SJCRH30 (cell line): ENCODE results near the gene SURF1. TPM values are rescaled to one million over a fixed set of nuclear protein-coding genes. Genes with fewer than 3 reads are reported as not detected.

Experiments used
- DNase-seq, 2 experiments: peaks; one replicate each; pipeline ENCODE4 v3.0.0-alpha.2; 2015 to 2020
- H3K27ac ChIP-seq: fragments of 250-450 bp; sonication (Bioruptor Pico); 2 replicates; pipeline ENCODE4 v1.5.1; 2020; ENCODE audit warnings: mild to moderate bottlenecking, moderate library complexity
- H3K27me3 ChIP-seq: fragments of 250-450 bp; sonication (Bioruptor Pico); 2 replicates; pipeline ENCODE4 v1.5.1; 2020; ENCODE audit warnings: mild to moderate bottlenecking, moderate library complexity
- H3K36me3 ChIP-seq: fragments of 250-450 bp; sonication (Bioruptor Pico); 2 replicates; pipeline ENCODE4 v1.5.1; 2020; ENCODE audit warnings: mild to moderate bottlenecking, moderate library complexity
- H3K4me1 ChIP-seq: fragments of 250-450 bp; sonication (Bioruptor Pico); 2 replicates; pipeline ENCODE4 v1.5.1; 2020; ENCODE audit warnings: mild to moderate bottlenecking, moderate library complexity
- H3K4me3 ChIP-seq: fragments of 250-450 bp; sonication (Bioruptor Pico); 2 replicates; pipeline ENCODE4 v1.5.1; 2020; ENCODE audit warnings: mild to moderate bottlenecking, moderate library complexity
- H3K9me3 ChIP-seq: fragments of 250-450 bp; sonication (Bioruptor Pico); replicated peaks from 2 replicates; pipeline ENCODE4 v1.5.1; 2020; ENCODE audit warnings: mild to moderate bottlenecking, moderate library complexity
- total RNA-seq: library from RNA; depleted of rRNA; stranded (reverse); fragments of >200 nt; shearing (Covaris generic); gene quantifications from 2 replicates; pipeline ENCODE4 v1.2.3, GENCODE V29; 2014

Gene SURF1
- total RNA-seq, 1 experiment from 2014 or later = 19.3 TPM

DNA sequence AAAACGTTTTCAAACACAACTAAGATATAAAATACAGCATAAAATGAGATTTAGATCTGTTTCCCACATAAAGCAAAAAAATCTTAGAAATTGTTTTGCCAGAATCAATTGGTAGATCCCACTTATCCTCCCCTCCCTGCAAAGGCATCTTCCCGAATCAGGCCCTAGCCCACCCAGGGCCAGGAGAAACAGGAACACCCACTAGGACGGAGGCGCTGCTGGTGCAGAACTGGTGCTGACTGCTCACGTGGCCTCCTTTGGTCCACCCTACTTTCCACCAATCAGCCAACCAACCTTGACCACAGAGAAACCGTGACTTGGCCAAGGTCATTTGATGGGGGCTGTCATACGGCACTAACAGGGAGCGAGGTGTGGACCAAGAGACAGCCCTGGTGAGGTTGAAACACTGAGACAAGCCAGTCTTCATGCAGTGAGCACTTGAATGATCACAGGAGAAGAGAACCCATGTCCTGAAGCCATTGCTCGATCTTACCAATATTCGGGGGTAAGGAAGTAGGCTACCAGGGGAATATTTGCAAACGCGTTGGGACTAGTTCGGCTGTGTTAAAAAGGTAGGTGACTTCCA is 5.3 kb upstream of the SURF1 start:
- Histone ChIP-seq H3K27me3 (no peaks in the 10 kb centered on the region), H3K27ac (no peak overlapping the region; the same call in 1 of the 2 replicates), H3K9me3 (no peaks in the 10 kb centered on the region), H3K36me3 (peaks cover 52% of the 10 kb centered on the region), H3K4me1 (peaks cover 28% of the 10 kb centered on the region), H3K4me3 (no peak overlapping the region)
- no peak for DNase-seq

DNA sequence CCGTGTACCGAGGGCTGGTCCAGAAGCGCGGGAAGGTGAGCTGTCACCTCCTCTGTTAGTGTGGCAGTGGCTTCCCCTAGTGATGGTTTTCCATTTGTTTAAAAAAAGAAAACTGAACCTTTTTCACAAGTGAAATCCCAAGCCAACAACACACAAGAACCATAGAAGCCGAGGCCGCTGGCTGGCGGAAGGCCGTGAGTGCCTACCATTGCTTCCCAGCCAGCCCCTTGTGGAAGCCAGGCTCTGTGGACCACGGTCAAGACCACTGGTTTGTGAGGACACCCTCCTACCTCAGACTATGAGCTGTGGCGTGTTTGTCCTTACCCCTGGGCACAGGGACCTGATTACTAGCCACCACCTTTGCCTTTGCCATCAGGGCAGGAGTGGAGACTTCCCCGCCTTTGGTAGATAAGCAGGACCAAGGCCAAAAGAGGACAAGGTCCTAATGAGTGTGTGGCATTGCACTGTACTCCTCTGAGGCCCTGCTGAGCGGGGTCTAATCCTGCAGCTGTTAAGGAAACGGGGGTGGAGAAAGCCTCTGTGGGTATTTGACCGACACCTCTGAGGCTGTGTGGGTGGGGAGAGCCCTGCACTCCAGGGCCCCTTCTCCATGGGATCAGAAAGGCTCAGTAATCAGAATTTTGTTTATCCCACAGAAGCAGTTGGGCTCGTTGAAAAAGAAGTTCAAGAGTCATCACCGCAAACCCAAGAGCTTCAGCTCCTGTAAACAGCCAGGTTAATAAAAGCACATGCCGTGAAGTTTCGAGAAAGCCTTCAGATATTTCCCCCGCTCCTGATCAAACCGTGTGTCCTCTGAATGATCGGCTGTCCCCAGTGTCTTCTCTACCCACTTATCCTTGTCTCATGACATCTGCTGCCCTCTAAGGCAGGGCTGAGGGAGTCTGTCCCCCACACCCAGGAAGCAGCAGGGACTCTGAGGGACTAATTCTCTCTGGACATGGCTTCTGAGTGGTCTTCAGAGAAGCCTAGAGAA is 4.4 kb upstream of the SURF1 start:
- Histone ChIP-seq H3K4me1 (peaks cover 28% of the 10 kb centered on the region), H3K36me3 (peaks cover 43% of the 10 kb centered on the region), H3K4me3 (no peak overlapping the region), H3K9me3 (no peaks in the 10 kb centered on the region), H3K27me3 (no peaks in the 10 kb centered on the region), H3K27ac (peak overlapping the region; percentile 36; the same call in 1 of the 2 replicates)
- peak; percentile 91 to 95 for DNase-seq

DNA sequence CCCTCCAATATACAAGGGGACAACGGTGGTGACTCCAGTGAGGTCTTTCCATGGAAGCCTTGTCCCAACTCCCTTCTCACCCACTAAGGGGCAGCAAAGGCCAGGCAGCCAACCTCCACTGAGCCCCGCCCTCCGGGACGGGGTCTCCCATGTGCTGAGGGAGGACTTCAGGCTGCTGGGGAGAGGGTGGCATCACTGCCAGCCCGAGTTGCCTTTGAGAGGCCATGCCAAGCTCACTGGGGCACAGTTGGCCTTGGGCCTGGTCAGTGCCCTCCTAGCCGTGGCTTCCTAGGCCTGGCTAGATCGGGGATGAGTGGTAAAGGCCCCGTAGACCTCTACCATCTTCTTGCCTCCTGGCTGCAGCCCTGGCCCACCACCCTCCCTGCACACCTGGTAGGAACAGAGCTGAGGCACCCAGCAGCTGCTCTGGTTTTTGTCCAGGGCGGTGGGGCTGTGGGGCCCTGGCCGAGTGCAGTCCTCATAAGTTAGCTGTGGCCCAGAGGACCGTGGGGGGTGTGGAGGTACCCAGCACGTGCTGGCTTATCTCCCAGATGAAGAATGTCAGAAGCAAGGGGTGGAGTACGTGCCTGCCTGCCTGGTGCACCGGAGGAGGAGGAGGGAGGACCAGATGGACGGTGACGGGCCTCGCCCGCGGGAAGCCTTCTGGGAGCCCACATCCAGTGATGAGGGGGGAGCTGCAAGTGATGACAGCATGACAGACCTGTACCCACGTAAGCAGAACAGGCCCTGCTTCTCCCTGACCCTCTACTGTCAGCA is 3.3 kb upstream of the SURF1 start:
- Histone ChIP-seq H3K27ac (peak overlapping the region; percentile 36; the same call in 1 of the 2 replicates), H3K4me1 (peaks cover 28% of the 10 kb centered on the region), H3K4me3 (no peak overlapping the region), H3K9me3 (no peaks in the 10 kb centered on the region), H3K36me3 (peaks cover 35% of the 10 kb centered on the region), H3K27me3 (no peaks in the 10 kb centered on the region)
- DNase-seq = peak; percentile 50 to 58

DNA sequence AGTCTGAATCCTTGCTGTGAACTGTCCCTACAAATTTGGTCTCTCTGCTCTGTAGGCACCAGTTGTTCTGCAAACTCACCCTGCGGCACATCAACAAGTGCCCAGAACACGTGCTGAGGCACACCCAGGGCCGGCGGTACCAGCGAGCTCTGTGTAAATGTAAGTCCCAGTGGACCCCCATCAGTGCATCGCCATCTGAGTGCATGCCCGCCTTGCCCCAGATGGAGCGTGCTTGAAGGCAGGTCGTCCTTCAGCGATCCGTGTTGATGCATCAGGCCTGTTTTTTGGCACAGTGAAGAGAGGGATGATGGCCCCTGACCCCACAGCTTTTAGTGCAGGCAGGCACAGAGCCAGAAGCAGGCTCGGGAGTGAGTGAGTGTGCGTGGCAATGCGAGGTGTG is 1.4 kb upstream of the SURF1 start:
- Histone ChIP-seq H3K4me1 (peaks cover 28% of the 10 kb centered on the region), H3K4me3 (no peak overlapping the region), H3K36me3 (peaks cover 25% of the 10 kb centered on the region), H3K9me3 (no peaks in the 10 kb centered on the region), H3K27me3 (no peaks in the 10 kb centered on the region), H3K27ac (no peak overlapping the region)
- no peak for DNase-seq

DNA sequence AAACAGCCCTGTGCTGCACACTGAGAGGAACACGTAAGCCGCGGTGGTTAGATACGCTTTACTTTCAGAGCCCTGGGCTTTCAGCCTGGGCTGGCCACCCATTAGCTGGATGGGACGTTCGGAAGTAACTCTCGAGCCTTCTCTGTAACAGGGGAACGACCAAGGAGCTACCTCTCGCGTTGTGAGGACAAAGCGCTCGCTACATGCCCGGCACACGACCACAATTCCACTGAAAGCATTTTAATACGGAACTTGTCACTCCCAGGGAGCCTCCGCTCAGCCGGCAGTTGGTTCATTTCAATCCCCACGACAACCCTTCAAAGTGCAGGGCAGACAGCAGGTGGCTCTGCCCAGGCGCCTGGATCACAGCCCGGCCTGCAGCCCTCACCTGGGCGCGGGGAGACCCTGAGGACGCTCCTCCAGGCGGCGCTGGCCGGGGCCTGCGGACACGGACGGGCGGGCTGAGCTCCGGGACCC is 368 bp downstream of the SURF1 start:
- Histone ChIP-seq H3K36me3 (peaks cover 31% of the 10 kb centered on the region), H3K27ac (peak overlapping the region; percentile 31; the same call in 1 of the 2 replicates), H3K27me3 (no peaks in the 10 kb centered on the region), H3K4me1 (peaks cover 16% of the 10 kb centered on the region), H3K9me3 (no peaks in the 10 kb centered on the region), H3K4me3 (peak overlapping the region; percentile 73)
- peak in 1 of 2 experiments; percentile 45 for DNase-seq

DNA sequence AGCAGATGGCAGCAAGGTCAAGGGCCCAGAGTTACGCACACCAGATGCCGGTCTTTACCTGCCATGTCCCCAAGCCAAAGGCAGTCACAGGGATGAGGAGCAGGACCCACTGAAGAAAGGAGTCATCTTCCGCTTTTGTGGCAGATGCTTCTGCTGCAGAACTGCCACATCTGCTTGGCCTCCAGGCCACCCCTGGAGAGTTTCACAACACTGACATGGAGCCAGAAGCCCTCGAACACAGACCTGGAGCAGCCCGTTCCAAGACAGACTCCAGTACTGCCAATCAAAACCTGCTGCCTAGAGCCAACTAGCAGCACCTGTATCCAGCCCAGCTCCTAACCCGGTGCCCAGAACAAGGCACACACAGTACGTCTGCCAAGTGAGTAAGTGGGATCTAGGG is 1.5 kb downstream of the SURF1 start:
- Histone ChIP-seq H3K9me3 (no peaks in the 10 kb centered on the region), H3K27me3 (no peaks in the 10 kb centered on the region), H3K4me3 (no peak overlapping the region), H3K27ac (no peak overlapping the region), H3K36me3 (peaks cover 35% of the 10 kb centered on the region), H3K4me1 (peaks cover 6% of the 10 kb centered on the region)
- no peak for DNase-seq

DNA sequence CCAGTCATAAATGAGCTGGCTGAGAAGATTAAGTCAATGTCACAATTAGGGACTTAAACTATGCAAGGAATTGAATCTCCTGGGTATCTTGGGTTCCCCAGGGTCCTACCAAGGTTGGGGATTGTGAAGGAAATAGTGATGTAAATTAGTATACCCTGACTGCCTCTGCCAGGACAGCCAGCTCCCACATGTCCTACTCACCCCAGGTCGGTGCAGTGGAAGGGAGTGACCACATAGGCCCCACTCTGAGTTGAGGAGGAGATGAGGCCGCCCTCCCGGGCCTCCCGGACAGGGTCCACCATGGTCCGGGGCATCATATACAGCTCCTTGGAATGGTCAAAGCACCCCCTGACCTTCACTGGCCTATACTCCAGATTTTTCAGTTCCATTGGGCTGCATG is 2.7 kb downstream of the SURF1 start:
- Histone ChIP-seq H3K4me3 (no peak overlapping the region), H3K27me3 (no peaks in the 10 kb centered on the region), H3K36me3 (peaks cover 46% of the 10 kb centered on the region), H3K27ac (no peak overlapping the region), H3K9me3 (no peaks in the 10 kb centered on the region), H3K4me1 (peaks cover 6% of the 10 kb centered on the region; the same call in 1 of the 2 replicates)
- DNase-seq = no peak

DNA sequence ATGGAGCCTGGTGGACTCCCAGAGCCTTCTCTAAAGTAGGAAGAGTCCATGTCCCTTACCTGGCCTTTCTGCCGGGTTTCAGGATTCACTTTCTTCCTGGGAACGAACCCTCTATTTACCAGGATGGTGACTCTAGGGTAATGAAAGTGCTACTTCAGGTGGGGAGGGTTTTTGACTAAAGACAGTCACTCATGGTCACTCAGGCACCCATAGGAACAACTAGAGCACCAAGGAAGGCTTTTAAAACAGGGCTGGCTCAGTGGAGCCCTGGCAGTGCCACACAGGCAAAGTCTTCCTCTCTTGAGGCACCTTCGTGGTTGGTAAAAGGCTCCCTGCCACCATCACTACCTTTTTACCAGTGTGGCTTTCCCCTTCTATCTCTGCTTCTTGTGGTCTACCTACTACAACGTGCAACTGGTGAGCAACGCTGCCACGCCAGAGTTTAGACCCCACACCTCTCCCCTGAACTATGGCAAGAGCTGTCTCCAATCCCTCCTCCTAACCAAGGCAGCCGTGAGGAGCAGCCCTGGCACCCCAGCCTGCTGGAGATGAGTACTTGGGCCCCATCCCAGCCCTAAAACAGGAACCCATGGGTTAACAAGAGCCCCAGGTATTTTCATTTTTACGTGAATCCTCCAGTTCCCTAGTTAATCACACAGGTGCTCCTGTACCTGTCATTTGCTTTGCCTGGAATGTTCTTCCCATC is 3.5 kb downstream of the SURF1 start:
- Histone ChIP-seq H3K27me3 (no peaks in the 10 kb centered on the region), H3K27ac (no peak overlapping the region), H3K4me1 (peaks cover 6% of the 10 kb centered on the region; the same call in 1 of the 2 replicates), H3K36me3 (peaks cover 50% of the 10 kb centered on the region), H3K4me3 (no peak overlapping the region), H3K9me3 (no peaks in the 10 kb centered on the region)
- no peak for DNase-seq

DNA sequence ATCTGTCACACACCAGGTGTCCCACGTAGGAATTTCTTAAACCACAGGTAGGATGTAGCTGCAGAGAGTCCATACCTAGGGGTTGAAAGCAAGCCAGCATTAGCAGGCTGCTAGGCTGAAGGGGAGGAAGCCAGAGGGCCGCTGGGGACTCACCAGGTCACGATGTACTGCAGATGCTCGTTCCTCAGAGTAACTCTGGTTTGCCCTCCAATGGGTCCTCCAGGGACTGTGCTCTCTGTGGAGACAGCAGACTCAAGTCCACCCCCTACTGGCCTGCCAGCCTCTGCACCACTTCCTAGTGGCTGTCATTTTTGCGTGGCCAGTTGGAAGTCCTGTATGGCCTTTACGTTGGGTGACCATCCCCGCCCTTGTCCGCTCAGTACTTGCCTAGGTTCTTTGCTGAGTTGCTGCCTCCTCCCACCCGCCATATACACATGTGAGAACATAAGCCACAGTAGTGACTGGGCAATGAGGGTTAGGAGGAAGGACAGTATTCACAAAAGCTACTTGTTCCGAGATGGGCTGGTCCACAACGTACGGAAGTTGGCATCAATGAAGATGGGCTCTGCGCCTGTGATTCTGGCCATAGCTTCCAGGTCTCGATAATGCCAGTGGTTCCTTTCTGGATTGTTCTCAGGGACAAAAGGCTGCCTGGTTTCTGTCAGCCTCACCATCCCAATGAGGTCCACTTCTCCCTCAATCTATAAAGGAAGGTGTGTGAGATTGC is 4.2 kb downstream of the SURF1 start:
- H3K9me3 ChIP-seq = no peaks in the 10 kb centered on the region
- DNase-seq = peak; percentile 74 to 77
- H3K36me3 ChIP-seq = peaks cover 50% of the 10 kb centered on the region
- peaks cover 6% of the 10 kb centered on the region; the same call in 1 of the 2 replicates for H3K4me1 ChIP-seq
- no peak overlapping the region for H3K27ac ChIP-seq
- H3K4me3 ChIP-seq = no peak overlapping the region
- no peaks in the 10 kb centered on the region for H3K27me3 ChIP-seq

DNA sequence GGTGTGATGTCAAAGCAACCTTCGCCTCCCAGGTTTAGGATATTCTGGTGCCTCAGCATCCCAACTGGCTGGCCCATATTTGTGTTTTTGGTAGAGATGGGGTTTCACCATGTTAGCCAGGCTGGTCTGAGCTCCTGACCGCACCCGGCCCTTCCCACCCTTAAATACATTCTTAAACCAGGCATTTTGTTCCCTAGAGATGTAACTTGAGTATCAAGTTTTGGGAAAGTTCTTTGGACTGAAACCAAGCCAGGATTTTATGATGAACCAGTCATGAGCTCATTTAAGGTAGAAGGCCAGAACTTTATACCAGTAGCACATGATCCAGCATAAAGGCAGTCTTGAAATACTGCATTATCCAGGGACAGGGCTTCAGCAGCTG is 4.8 kb downstream of the SURF1 start:
- Histone ChIP-seq H3K9me3 (no peaks in the 10 kb centered on the region), H3K4me1 (peaks cover 7% of the 10 kb centered on the region; the same call in 1 of the 2 replicates), H3K27me3 (no peaks in the 10 kb centered on the region), H3K4me3 (no peak overlapping the region), H3K27ac (no peak overlapping the region), H3K36me3 (peaks cover 50% of the 10 kb centered on the region)
- no peak for DNase-seq

DNA sequence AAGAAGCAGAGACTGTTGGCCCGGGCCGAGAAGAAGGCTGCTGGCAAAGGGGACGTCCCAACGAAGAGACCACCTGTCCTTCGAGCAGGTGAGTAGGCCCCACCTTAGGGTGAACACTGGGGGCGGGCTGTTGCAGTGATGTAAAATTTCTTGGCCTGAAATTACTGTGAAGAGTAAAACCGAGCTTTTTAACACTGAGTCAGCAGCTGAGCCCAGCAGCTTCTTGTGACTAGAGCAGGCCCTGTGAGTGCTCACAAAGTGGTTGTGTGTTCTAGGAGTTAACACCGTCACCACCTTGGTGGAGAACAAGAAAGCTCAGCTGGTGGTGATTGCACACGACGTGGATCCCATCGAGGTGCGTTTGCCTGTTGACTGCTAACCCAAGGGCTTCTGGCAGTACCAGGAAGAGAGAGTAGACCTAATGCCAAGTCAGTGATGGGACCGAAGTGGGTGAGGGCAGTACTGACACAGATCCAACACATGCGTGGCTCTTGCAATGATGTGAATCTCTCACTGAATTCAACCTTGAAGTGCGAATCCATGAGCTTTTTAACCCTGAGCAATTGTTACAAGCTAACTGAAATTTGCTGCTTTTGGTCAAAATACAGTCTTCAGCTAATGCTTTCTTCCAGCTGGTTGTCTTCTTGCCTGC is 6.2 kb downstream of the SURF1 start:
- Histone ChIP-seq H3K36me3 (peaks cover 59% of the 10 kb centered on the region), H3K27me3 (no peaks in the 10 kb centered on the region), H3K4me3 (no peak overlapping the region), H3K27ac (no peak overlapping the region), H3K9me3 (no peaks in the 10 kb centered on the region), H3K4me1 (peaks cover 9% of the 10 kb centered on the region; the same call in 1 of the 2 replicates)
- DNase-seq = no peak

DNA sequence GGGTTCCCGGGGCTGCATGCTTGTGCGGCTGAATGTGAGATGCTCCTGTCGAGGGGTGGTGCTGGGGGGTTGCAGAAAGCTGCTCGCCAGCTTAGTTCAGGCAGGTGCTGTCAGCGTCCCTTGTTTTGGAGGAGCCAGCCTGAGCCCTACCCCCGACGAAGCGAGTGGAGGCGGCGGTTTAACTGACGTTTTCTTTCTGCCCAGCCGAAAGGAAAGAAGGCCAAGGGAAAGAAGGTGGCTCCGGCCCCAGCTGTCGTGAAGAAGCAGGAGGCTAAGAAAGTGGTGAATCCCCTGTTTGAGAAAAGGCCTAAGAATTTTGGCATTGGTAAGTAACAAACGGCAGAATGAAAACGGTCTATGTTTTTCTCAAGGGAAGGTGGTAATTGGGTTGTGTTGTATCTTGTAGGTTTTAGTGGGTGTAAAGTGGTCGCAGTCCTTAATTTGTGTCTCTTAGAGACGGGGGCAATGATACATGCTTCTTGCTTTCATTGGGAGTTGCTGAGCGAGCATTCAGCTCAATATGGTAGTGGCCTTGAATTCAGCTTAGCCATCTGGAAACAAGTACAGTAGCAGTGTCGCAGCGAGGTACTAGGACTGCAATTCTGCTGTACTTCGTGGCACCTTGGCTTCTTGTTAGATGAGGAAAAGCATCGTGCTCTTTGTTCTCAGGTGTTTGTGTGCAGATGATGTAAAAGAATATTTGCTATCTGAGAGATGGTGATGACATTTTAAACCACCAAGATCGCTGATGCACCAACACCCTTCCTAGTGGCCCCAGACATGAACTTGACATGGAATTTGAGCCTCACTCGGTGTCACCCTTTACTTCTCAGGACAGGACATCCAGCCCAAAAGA is 7.3 kb downstream of the SURF1 start:
- no peaks in the 10 kb centered on the region for H3K27me3 ChIP-seq
- peaks cover 70% of the 10 kb centered on the region for H3K36me3 ChIP-seq
- peak overlapping the region; percentile 100 for H3K4me3 ChIP-seq
- peaks cover 9% of the 10 kb centered on the region; the same call in 1 of the 2 replicates for H3K4me1 ChIP-seq
- DNase-seq = no peak
- H3K9me3 ChIP-seq = no peaks in the 10 kb centered on the region
- H3K27ac ChIP-seq = peak overlapping the region; percentile 97
